ENCODE data around the gene RABGAP1L.

Gene RABGAP1L

GRCh38 chr1:174988539-174988938 lies 829.2 kb downstream of the RABGAP1L start:
- H3K36me3 Mint-ChIP-seq (ENCODE audit: insufficient read depth), result peaks cover 18% of the 10 kb centered on the region

GRCh38 chr1:174988986-174989385 lies 829.7 kb downstream of the RABGAP1L start:
- peak overlapping the region; percentile 85 for H3K27ac Mint-ChIP-seq (ENCODE audit: low read depth)
- ATAC-seq (replicated peaks; ENCODE audit: extremely low read depth, poor library complexity, severe bottlenecking), result no peak

More at GRCh38 chr1:174988539-174988938, 829.2 kb downstream of the RABGAP1L start:
- DNase-seq (ENCODE audit: low spot score in 2 of 2), result no peak
- Mint-ChIP-seq H3K9me3 (no peaks in the 10 kb centered on the region), H3K4me3 (no peak overlapping the region), H3K27me3 (no peaks in the 10 kb centered on the region), H3K4me1 (peaks cover 28% of the 10 kb centered on the region), H3K27ac (ENCODE audit: low read depth) (peak overlapping the region; percentile 6)
- ATAC-seq (replicated peaks; ENCODE audit: extremely low read depth, poor library complexity, severe bottlenecking), result no peak

GRCh38 chr1:174989536-174990220 lies 830.4 kb downstream of the RABGAP1L start:
- peaks cover 19% of the 10 kb centered on the region for H3K36me3 Mint-ChIP-seq (ENCODE audit: insufficient read depth)
- H3K9me3 Mint-ChIP-seq, result no peaks in the 10 kb centered on the region
- no peaks in the 10 kb centered on the region for H3K27me3 Mint-ChIP-seq
- peak overlapping the region; percentile 74 for H3K4me3 Mint-ChIP-seq
- ATAC-seq (replicated peaks; ENCODE audit: extremely low read depth, poor library complexity, severe bottlenecking) (no peak), DNase-seq (ENCODE audit: low spot score in 2 of 2) (no peak)
- peaks cover 28% of the 10 kb centered on the region for H3K4me1 Mint-ChIP-seq
- H3K27ac Mint-ChIP-seq (ENCODE audit: low read depth), result peak overlapping the region; percentile 85

More at GRCh38 chr1:174988986-174989385, 829.7 kb downstream of the RABGAP1L start:
- no peak for DNase-seq (ENCODE audit: low spot score in 2 of 2)
- Mint-ChIP-seq H3K4me3 (peak overlapping the region; percentile 12), H3K36me3 (ENCODE audit: insufficient read depth) (peaks cover 18% of the 10 kb centered on the region), H3K4me1 (peaks cover 28% of the 10 kb centered on the region), H3K27me3 (no peaks in the 10 kb centered on the region), H3K9me3 (no peaks in the 10 kb centered on the region)

GRCh38 chr1:174990382-174990999 lies 831.2 kb downstream of the RABGAP1L start:
- no peak for DNase-seq (ENCODE audit: low spot score in 2 of 2)
- H3K4me1 Mint-ChIP-seq, result peaks cover 28% of the 10 kb centered on the region
- H3K27me3 Mint-ChIP-seq, result no peaks in the 10 kb centered on the region
- no peaks in the 10 kb centered on the region for H3K9me3 Mint-ChIP-seq
- peaks cover 17% of the 10 kb centered on the region for H3K36me3 Mint-ChIP-seq (ENCODE audit: insufficient read depth)
- peak overlapping the region; percentile 85 for H3K27ac Mint-ChIP-seq (ENCODE audit: low read depth)
- ATAC-seq (replicated peaks; ENCODE audit: extremely low read depth, poor library complexity, severe bottlenecking), result peak; percentile 28
- peak overlapping the region; percentile 74 for H3K4me3 Mint-ChIP-seq

GRCh38 chr1:174991473-174991872 lies 832.2 kb downstream of the RABGAP1L start:
- H3K36me3 Mint-ChIP-seq (ENCODE audit: insufficient read depth), result peaks cover 21% of the 10 kb centered on the region
- H3K4me3 Mint-ChIP-seq, result no peak overlapping the region
- no peaks in the 10 kb centered on the region for H3K27me3 Mint-ChIP-seq
- DNase-seq (ENCODE audit: low spot score in 2 of 2) (no peak), ATAC-seq (replicated peaks; ENCODE audit: extremely low read depth, poor library complexity, severe bottlenecking) (no peak)
- H3K27ac Mint-ChIP-seq (ENCODE audit: low read depth), result peak overlapping the region; percentile 85
- H3K4me1 Mint-ChIP-seq, result peaks cover 28% of the 10 kb centered on the region
- no peaks in the 10 kb centered on the region for H3K9me3 Mint-ChIP-seq

- H3K9me3 Mint-ChIP-seq, result no peaks in the 10 kb centered on the region
- H3K4me3 Mint-ChIP-seq, result no peak overlapping the region
- ATAC-seq (replicated peaks; ENCODE audit: extremely low read depth, poor library complexity, severe bottlenecking) (no peak), DNase-seq (ENCODE audit: low spot score in 2 of 2) (no peak)
- H3K27ac Mint-ChIP-seq (ENCODE audit: low read depth), result no peak overlapping the region
- H3K27me3 Mint-ChIP-seq, result no peaks in the 10 kb centered on the region
- peaks cover 11% of the 10 kb centered on the region for H3K4me1 Mint-ChIP-seq
- H3K36me3 Mint-ChIP-seq (ENCODE audit: insufficient read depth), result peaks cover 10% of the 10 kb centered on the region
Measured at GRCh38 chr1:174995121-174995520, 835.8 kb downstream of the RABGAP1L start.

GRCh38 chr1:174995916-174996315 lies 836.6 kb downstream of the RABGAP1L start:
- DNase-seq (ENCODE audit: low spot score in 2 of 2) (no peak), ATAC-seq (replicated peaks; ENCODE audit: extremely low read depth, poor library complexity, severe bottlenecking) (no peak)
- H3K27ac Mint-ChIP-seq (ENCODE audit: low read depth), result no peak overlapping the region
- peaks cover 15% of the 10 kb centered on the region for H3K36me3 Mint-ChIP-seq (ENCODE audit: insufficient read depth)
- no peaks in the 10 kb centered on the region for H3K9me3 Mint-ChIP-seq
- H3K4me3 Mint-ChIP-seq, result no peak overlapping the region
- H3K4me1 Mint-ChIP-seq, result peaks cover 18% of the 10 kb centered on the region
- no peaks in the 10 kb centered on the region for H3K27me3 Mint-ChIP-seq

GRCh38 chr1:174996476-174996875 lies 837.2 kb downstream of the RABGAP1L start:
- ATAC-seq (replicated peaks; ENCODE audit: extremely low read depth, poor library complexity, severe bottlenecking) (no peak), DNase-seq (ENCODE audit: low spot score in 2 of 2) (no peak)
- Mint-ChIP-seq H3K4me1 (peaks cover 24% of the 10 kb centered on the region), H3K27ac (ENCODE audit: low read depth) (no peak overlapping the region), H3K9me3 (no peaks in the 10 kb centered on the region), H3K27me3 (no peaks in the 10 kb centered on the region), H3K36me3 (ENCODE audit: insufficient read depth) (peaks cover 15% of the 10 kb centered on the region), H3K4me3 (no peak overlapping the region)

GRCh38 chr1:174997041-174997440 lies 837.7 kb downstream of the RABGAP1L start:
- H3K4me3 Mint-ChIP-seq, result peak overlapping the region; percentile 17
- no peak for DNase-seq (ENCODE audit: low spot score in 2 of 2)
- no peaks in the 10 kb centered on the region for H3K27me3 Mint-ChIP-seq
- H3K36me3 Mint-ChIP-seq (ENCODE audit: insufficient read depth), result peaks cover 15% of the 10 kb centered on the region
- H3K27ac Mint-ChIP-seq (ENCODE audit: low read depth), result no peak overlapping the region
- no peak for ATAC-seq (replicated peaks; ENCODE audit: extremely low read depth, poor library complexity, severe bottlenecking)
- no peaks in the 10 kb centered on the region for H3K9me3 Mint-ChIP-seq
- H3K4me1 Mint-ChIP-seq, result peaks cover 27% of the 10 kb centered on the region

- H3K4me3 Mint-ChIP-seq, result no peak overlapping the region
- no peaks in the 10 kb centered on the region for H3K9me3 Mint-ChIP-seq
- H3K27ac Mint-ChIP-seq (ENCODE audit: low read depth), result no peak overlapping the region
- H3K36me3 Mint-ChIP-seq (ENCODE audit: insufficient read depth), result peaks cover 14% of the 10 kb centered on the region
- peak; percentile 7 for ATAC-seq (replicated peaks; ENCODE audit: extremely low read depth, poor library complexity, severe bottlenecking)
- peak in 1 of 2 donors; percentile 50 for DNase-seq (ENCODE audit: low spot score in 2 of 2)
- peaks cover 40% of the 10 kb centered on the region for H3K4me1 Mint-ChIP-seq
- H3K27me3 Mint-ChIP-seq, result no peaks in the 10 kb centered on the region
Measured at GRCh38 chr1:174998569-174999215, 839.4 kb downstream of the RABGAP1L start.

GRCh38 chr1:174999216-174999935 lies 840.1 kb downstream of the RABGAP1L start:
- ATAC-seq (replicated peaks; ENCODE audit: extremely low read depth, poor library complexity, severe bottlenecking) (peak; percentile 79), DNase-seq (ENCODE audit: low spot score in 2 of 2) (peak; percentile 91 to 97)
- Mint-ChIP-seq H3K36me3 (ENCODE audit: insufficient read depth) (peaks cover 12% of the 10 kb centered on the region), H3K4me1 (peaks cover 42% of the 10 kb centered on the region), H3K4me3 (no peak overlapping the region), H3K9me3 (no peaks in the 10 kb centered on the region), H3K27me3 (no peaks in the 10 kb centered on the region), H3K27ac (ENCODE audit: low read depth) (no peak overlapping the region)

- no peaks in the 10 kb centered on the region for H3K9me3 Mint-ChIP-seq
- H3K4me1 Mint-ChIP-seq, result peaks cover 43% of the 10 kb centered on the region
- peak; percentile 3 for ATAC-seq (replicated peaks; ENCODE audit: extremely low read depth, poor library complexity, severe bottlenecking)
- peak in 1 of 2 donors; percentile 33 for DNase-seq (ENCODE audit: low spot score in 2 of 2)
- H3K36me3 Mint-ChIP-seq (ENCODE audit: insufficient read depth), result peaks cover 12% of the 10 kb centered on the region
- H3K27me3 Mint-ChIP-seq, result no peaks in the 10 kb centered on the region
- no peak within 1 kb of the TSS for H3K27ac Mint-ChIP-seq (ENCODE audit: low read depth)
- H3K4me3 Mint-ChIP-seq, result no peak within 1 kb of the TSS
Measured at GRCh38 chr1:174999936-175000696, 840.8 kb downstream of the RABGAP1L start, which contains the start of gene CACYBP. TSS of gene CACYBP (plus strand) at chr1:174999947. CDS start at chr1:175000181, 234 bp downstream.

Data from central memory CD8-positive, alpha-beta T cell (primary cell).